Right lobe of liver (tissue), 6 donors: ENCODE data around the gene ETFRF1. TPM values are rescaled to one million over a fixed set of nuclear protein-coding genes. Genes with fewer than 3 reads are reported as not detected.

Experiments
- ATAC-seq, 4 donors: fragments of 200-7000 bp; cut with Tn5 transposase; one replicate each; pipeline ENCODE4 v1.9.1; 2020; ENCODE audit warnings: mild to moderate bottlenecking in 4 of 4, moderate library complexity in 4 of 4
- DNase-seq, 3 donors: peaks; one replicate each; pipeline ENCODE4 v3.0.0-alpha.2; 2020
- H3K27ac ChIP-seq, 3 donors: fragments of 200-600 bp; one replicate each; pipeline ENCODE4 v1.8.0; 2022
- H3K27me3 ChIP-seq, 2 donors: fragments of 200-600 bp; one replicate each; pipeline ENCODE4 v1.8.0; 2022
- H3K36me3 ChIP-seq, 4 donors: fragments of 200-600 bp; sonication (generic) in 1 of 4; one replicate each; pipeline versions ENCODE4 v1.5.1 to v1.8.0; 2017 to 2022; ENCODE audit warnings: control low read depth in 1 of 4
- H3K4me1 ChIP-seq, 4 donors: fragments of 200-600 bp; sonication (generic) in 1 of 4; one replicate each; pipeline versions ENCODE4 v1.5.1 to v1.8.0; 2017 to 2022; ENCODE audit warnings: control low read depth in 1 of 4
- H3K4me3 ChIP-seq, 3 donors: fragments of 200-600 bp; one replicate each; pipeline ENCODE4 v1.8.0; 2022
- H3K9me3 ChIP-seq, 4 donors: fragments of 200-600 bp; sonication (generic) in 1 of 4; one replicate each; pipeline versions ENCODE4 v1.5.1 to v1.8.0; 2017 to 2022; ENCODE audit warnings: control low read depth in 1 of 4
- CTCF ChIP-seq, 4 donors: fragments of 200-600 bp in 3 of 4; fragments of 450-650 bp in 1 of 4; IDR thresholded peaks; one replicate each; pipeline versions ENCODE4 v1.5.1 to v1.8.0; 2016 to 2022; ENCODE audit warnings: antibody characterized with exemption in 4 of 4, mild to moderate bottlenecking in 2 of 4
- POLR2A ChIP-seq: fragments of 450-650 bp; IDR thresholded peaks from one replicate; pipeline ENCODE4 v1.6.1; 2017; ENCODE audit warnings: antibody characterized with exemption, mild to moderate bottlenecking
- WGBS: methylation state at CpG from one replicate; pipeline ENCODE4 v1.1.6; 2018; ENCODE audit warnings: low coverage, low lambda C conversion rate; ENCODE audit not compliant: insufficient coverage; ENCODE audit errors: missing lambda C conversion rate; 5-methylcytosine and 5-hydroxymethylcytosine counted together
- intact Hi-C, 2 donors: fragments of 100-400 bp; cut with DNase I; formaldehyde crosslinking; loops; one replicate each; pipeline versions ENCODE4 v1.11.2 to v1.14.1; 2022
- total RNA-seq, 6 experiments: library from RNA; depleted of rRNA in 2 of 6; stranded (reverse); fragments of >200 nt in 2 of 6; fragmentation: NEBNext Ultra II Directional in 3 of 6; extraction: Animal tissue kit (Norgen Biotek cat#: 25700) in 3 of 6; gene quantifications; one replicate each; pipeline versions ENCODE4 v1.1.0 to v1.2.4, GENCODE V29; 2016 to 2023
- donor health status: DM: no; HTN: yes; CAD: no.
- donor health status: DM: no; HTN: no; CAD: no.
- donor health status: DM: no; HTN: no; CAD: no.
- donor health status: DM: no; HTN: yes; CAD: no.
- donor health status: DM: no; HTN: yes; CAD: no.

Gene ETFRF1
- total RNA-seq, 6 experiments from 2014 or later: 29.9 to 50.2 (median 38.2) TPM

GRCh38 chr12:25155022-25155576 lies 39.9 kb upstream of the ETFRF1 start:
- peak; percentile 56 to 76 (median 73) for ATAC-seq
- Histone ChIP-seq H3K36me3 (no peaks in the 10 kb centered on the region), H3K4me1 (no peaks in the 10 kb centered on the region), H3K4me3 (peak overlapping the region in 2 of 3 donors; percentile 14 to 18), H3K27ac (no peak overlapping the region), H3K27me3 (no peaks in the 10 kb centered on the region), H3K9me3 (no peaks in the 10 kb centered on the region)
- WGBS: 33% methylated on average over 2 of the region's 2 CpGs
- DNase-seq: no peak
- TF ChIP-seq POLR2A (no peak), CTCF (IDR thresholded peaks at IDR 0.05) (peak; percentile 50 to 79 (median 73))
- intact Hi-C loops: no loop called here

GRCh38 chr12:25156061-25156460 lies 39.0 kb upstream of the ETFRF1 start:
- H3K27ac ChIP-seq: no peak overlapping the region
- ATAC-seq (no peak), DNase-seq (no peak)
- H3K9me3 ChIP-seq: no peaks in the 10 kb centered on the region
- TF ChIP-seq POLR2A (no peak), CTCF (IDR thresholded peaks at IDR 0.05) (no peak)
- WGBS: 77% methylated on average over 3 of the region's 4 CpGs
- H3K27me3 ChIP-seq: no peaks in the 10 kb centered on the region
- no peaks in the 10 kb centered on the region for H3K36me3 ChIP-seq
- intact Hi-C loops: no loop called here
- no peaks in the 10 kb centered on the region for H3K4me1 ChIP-seq
- no peak overlapping the region for H3K4me3 ChIP-seq

GRCh38 chr12:25162866-25163265 lies 32.2 kb upstream of the ETFRF1 start:
- TF ChIP-seq POLR2A: no peak
- TF ChIP-seq CTCF (IDR thresholded peaks at IDR 0.05): no peak
- no peak for DNase-seq
- no peaks in the 10 kb centered on the region for H3K36me3 ChIP-seq
- H3K4me3 ChIP-seq: no peak overlapping the region
- no peaks in the 10 kb centered on the region for H3K9me3 ChIP-seq
- no peak overlapping the region for H3K27ac ChIP-seq
- no peaks in the 10 kb centered on the region for H3K4me1 ChIP-seq
- intact Hi-C loops: no loop called here
- ATAC-seq: no peak
- no peaks in the 10 kb centered on the region for H3K27me3 ChIP-seq
- WGBS: 92% methylated on average over 5 of the region's 6 CpGs

GRCh38 chr12:25182765-25183164 lies 12.3 kb upstream of the ETFRF1 start:
- Histone ChIP-seq H3K4me3 (no peak overlapping the region), H3K4me1 (no peaks in the 10 kb centered on the region), H3K36me3 (no peaks in the 10 kb centered on the region), H3K27me3 (no peaks in the 10 kb centered on the region), H3K27ac (no peak overlapping the region), H3K9me3 (no peaks in the 10 kb centered on the region)
- intact Hi-C loops: no loop called here
- TF ChIP-seq POLR2A (no peak), CTCF (IDR thresholded peaks at IDR 0.05) (no peak)
- 81% methylated on average over 3 of the region's 3 CpGs for WGBS
- DNase-seq (no peak), ATAC-seq (no peak)

- H3K27ac ChIP-seq: no peak overlapping the region
- TF ChIP-seq POLR2A (no peak), CTCF (IDR thresholded peaks at IDR 0.05) (no peak)
- DNase-seq (no peak), ATAC-seq (no peak)
- intact Hi-C loops: no loop called here
- no peaks in the 10 kb centered on the region for H3K27me3 ChIP-seq
- H3K9me3 ChIP-seq: no peaks in the 10 kb centered on the region
- no peaks in the 10 kb centered on the region for H3K36me3 ChIP-seq
- WGBS: 38% methylated on average over 2 of the region's 2 CpGs
- H3K4me3 ChIP-seq: no peak overlapping the region
- no peaks in the 10 kb centered on the region for H3K4me1 ChIP-seq
These were observed 10.9 kb upstream of the ETFRF1 start for GRCh38 chr12:25184132-25184531.
